GM23338 (cell line): ENCODE results near the gene FOXJ1.

Source experiments
- CREB1 ChIP-seq: fragments of 250-450 bp; sonication (Bioruptor Pico); IDR thresholded peaks from 2 replicates; pipeline ENCODE4 v1.5.0; 2020; ENCODE audit warnings: low read depth, mild to moderate bottlenecking, moderate library complexity
- EZH2 ChIP-seq: fragments of 200-600 bp; sonication (generic); IDR thresholded peaks from one replicate; pipeline ENCODE4 v1.8.0; 2017; ENCODE audit warnings: antibody characterized with exemption, mild to moderate bottlenecking, low read depth; ENCODE audit not compliant: unreplicated experiment
- ZNF114 ChIP-seq: fragments of 250-450 bp; sonication (Bioruptor Pico); IDR thresholded peaks from 2 replicates; pipeline ENCODE4 v1.5.0; 2020; ENCODE audit warnings: mild to moderate bottlenecking, moderate library complexity
- ZNF331 ChIP-seq: fragments of 250-450 bp; sonication (Bioruptor Pico); IDR thresholded peaks from 2 replicates; pipeline ENCODE4 v1.5.0; 2020; ENCODE audit warnings: low read depth, mild to moderate bottlenecking, moderate library complexity
- TF ChIP-seq, protein P1 (sequence below), 2 experiments: fragments of 200-600 bp in 1 of 2; sonication (generic) in 1 of 2; conservative IDR thresholded peaks; 2 replicates each; pipeline versions ENCODE4 v1.5.1 to v1.6.1; 2016 to 2017; ENCODE audit warnings: antibody characterized with exemption in 2 of 2, low read depth in 2 of 2, mild to moderate bottlenecking in 2 of 2, moderate library complexity in 1 of 2

DNA sequence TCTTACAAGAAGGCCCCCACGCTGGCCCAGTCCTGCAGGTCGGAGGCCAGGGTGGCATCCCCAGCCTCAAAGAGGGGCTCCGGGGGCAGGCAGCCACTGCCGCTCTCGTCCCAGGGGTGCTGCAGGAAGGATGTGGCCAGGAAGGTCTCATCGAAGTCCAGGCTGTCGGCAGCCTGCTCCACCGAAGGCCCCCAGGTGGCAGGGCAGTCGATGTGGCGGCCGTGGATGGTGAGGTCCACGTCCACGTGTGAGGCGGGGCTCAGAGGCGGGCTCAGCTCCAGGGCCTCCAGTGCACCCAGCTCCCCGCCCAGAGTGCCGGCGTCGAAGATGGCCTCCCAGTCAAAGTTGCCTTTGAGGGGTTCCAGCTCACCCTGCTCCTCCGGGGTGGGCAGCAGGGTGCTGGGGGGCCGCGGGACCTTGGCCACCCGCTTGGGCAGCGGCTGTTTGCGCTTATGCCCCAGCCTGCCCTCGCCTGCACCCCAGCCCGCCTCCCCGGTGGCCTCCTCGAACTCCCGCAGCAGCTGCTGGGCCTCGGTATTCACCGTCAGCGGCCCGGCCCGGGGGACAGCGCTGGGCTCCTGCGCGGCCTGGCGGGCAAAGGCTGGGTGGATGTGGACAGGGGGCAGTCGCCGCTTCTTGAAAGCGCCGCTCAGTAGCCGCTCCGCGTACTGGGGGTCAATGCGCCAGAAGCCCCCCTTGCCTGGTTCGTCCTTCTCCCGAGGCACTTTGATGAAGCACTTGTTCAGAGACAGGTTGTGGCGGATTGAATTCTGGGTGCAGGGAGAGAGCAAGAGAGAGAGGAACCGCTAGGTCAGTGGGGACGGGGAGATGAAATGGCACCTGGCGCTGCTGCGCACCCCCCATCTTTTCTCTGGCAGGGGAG is 3.5 kb downstream of the FOXJ1 start:
- TF ChIP-seq, protein P1, sequence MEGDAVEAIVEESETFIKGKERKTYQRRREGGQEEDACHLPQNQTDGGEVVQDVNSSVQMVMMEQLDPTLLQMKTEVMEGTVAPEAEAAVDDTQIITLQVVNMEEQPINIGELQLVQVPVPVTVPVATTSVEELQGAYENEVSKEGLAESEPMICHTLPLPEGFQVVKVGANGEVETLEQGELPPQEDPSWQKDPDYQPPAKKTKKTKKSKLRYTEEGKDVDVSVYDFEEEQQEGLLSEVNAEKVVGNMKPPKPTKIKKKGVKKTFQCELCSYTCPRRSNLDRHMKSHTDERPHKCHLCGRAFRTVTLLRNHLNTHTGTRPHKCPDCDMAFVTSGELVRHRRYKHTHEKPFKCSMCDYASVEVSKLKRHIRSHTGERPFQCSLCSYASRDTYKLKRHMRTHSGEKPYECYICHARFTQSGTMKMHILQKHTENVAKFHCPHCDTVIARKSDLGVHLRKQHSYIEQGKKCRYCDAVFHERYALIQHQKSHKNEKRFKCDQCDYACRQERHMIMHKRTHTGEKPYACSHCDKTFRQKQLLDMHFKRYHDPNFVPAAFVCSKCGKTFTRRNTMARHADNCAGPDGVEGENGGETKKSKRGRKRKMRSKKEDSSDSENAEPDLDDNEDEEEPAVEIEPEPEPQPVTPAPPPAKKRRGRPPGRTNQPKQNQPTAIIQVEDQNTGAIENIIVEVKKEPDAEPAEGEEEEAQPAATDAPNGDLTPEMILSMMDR (conservative IDR thresholded peaks at IDR 0.05; ENCODE audit: low read depth in 2 of 2), result no peak
- TF ChIP-seq EZH2, result peak; percentile 80
- TF ChIP-seq ZNF331 (CRISPR knock-in tag), result no peak
- TF ChIP-seq ZNF114 (CRISPR knock-in tag), result no peak
- no peak for TF ChIP-seq CREB1 (CRISPR knock-in tag)
